Activated CD4-positive, alpha-beta memory T cell treated with anti-CD3 and anti-CD28 coated beads, Interleukin-2, amount 10 ng/mL, durations not matched to agents 7 days and 5 days (primary cell): ENCODE results near the gene ZHX3. TPM values are rescaled to one million over a fixed set of nuclear protein-coding genes. Genes with fewer than 3 reads are reported as not detected.

Experiments used
- CTCF ChIA-PET: fragments of 350-600 bp; sonication (Branson Sonifier 250); formaldehyde crosslinking; loops from one replicate; lab custom pipeline; 2021; ENCODE audit warnings: antibody characterized with exemption, inconsistent platforms; lab: Charles Lee
- POLR2A ChIA-PET: fragments of 350-600 bp; sonication (Branson Sonifier 250); formaldehyde crosslinking; loops from one replicate; lab custom pipeline; 2021; ENCODE audit warnings: antibody characterized with exemption; lab: Charles Lee
- DNase-seq: peaks from one replicate; pipeline ENCODE4 v3.0.0-alpha.2; 2020
- H3K27ac Mint-ChIP-seq: one replicate; pipeline ENCODE4 v1.8.0; 2021; ENCODE audit warnings: mild to moderate bottlenecking, mixed read lengths
- H3K27me3 Mint-ChIP-seq: one replicate; pipeline ENCODE4 v1.8.0; 2021; ENCODE audit warnings: mixed read lengths
- H3K36me3 Mint-ChIP-seq: one replicate; pipeline ENCODE4 v1.8.0; 2021; ENCODE audit warnings: low read depth, mixed read lengths
- H3K4me1 Mint-ChIP-seq: one replicate; pipeline ENCODE4 v1.8.0; 2021; ENCODE audit warnings: mixed read lengths
- H3K4me3 Mint-ChIP-seq: one replicate; pipeline ENCODE4 v1.8.0; 2021; ENCODE audit warnings: mild to moderate bottlenecking, mixed read lengths
- H3K9me3 Mint-ChIP-seq: one replicate; pipeline ENCODE4 v1.8.0; 2021; ENCODE audit warnings: mixed read lengths
- total RNA-seq, 2 experiments: library from RNA; stranded (reverse); gene quantifications; one replicate each; pipeline ENCODE4 v1.2.3, GENCODE V29; 2021

Gene ZHX3
- total RNA-seq, 2 experiments from 2014 or later, result 5.9 to 8.7 TPM

DNA sequence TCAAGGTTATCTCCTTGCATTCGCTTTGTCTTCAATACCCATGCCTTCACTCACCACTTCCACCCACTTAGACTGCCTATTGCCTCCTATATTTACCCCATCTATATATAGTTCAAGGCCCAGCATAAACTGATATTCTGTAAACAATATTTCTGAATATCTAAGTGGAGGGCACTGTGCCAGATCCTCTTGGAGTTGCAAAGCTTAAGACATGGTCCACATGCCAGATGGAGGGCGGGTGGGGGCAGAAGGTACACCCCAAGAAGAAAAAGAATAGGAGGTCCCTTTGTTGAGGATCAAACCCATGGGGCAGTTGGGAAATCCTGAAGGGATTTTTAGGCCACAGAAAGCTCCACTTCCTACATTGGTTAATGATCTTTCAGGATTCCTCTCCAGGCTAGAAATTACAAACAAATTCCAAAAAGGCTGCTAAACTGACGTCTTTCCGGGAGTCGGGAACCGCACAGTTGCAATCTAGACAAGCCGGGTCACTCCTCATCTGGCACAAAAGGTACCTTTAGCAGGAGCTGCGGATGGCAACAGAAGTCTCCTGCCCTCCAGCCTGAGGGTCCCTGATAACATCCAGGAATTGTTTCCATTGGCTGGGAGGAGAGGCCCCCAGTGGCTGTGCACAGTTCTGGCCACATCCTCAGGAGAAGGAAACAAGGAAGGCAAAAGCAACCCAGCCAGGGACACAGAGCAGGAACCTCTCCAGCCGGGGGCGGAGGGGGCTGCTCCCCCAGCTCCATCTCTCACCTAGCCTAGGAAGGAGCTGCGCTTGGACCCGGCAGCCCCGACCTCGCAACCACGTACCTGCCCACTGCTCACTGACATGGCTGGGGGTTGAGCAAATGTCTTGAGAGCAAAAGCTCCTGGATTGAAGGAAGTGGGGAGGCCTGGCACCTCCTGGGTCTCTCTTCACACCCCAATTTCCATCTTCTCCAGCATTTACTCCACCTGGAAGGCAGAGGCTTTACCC, 17.2 kb upstream of the ZHX3 start:
- ChIA-PET CTCF (interaction anchor here (1.0 to 1.1 kb wide), 2 partner anchors 162 to 199 kb away, joined by 3 read pairs; no protein-coding TSS in a partner anchor), POLR2A (no interaction called here)
- H3K27ac Mint-ChIP-seq, result no peak overlapping the region
- peaks cover 5% of the 10 kb centered on the region for H3K27me3 Mint-ChIP-seq
- H3K36me3 Mint-ChIP-seq, result no peaks in the 10 kb centered on the region
- H3K9me3 Mint-ChIP-seq, result no peaks in the 10 kb centered on the region
- H3K4me1 Mint-ChIP-seq, result peaks cover 7% of the 10 kb centered on the region
- no peak overlapping the region for H3K4me3 Mint-ChIP-seq
- no peak for DNase-seq

DNA sequence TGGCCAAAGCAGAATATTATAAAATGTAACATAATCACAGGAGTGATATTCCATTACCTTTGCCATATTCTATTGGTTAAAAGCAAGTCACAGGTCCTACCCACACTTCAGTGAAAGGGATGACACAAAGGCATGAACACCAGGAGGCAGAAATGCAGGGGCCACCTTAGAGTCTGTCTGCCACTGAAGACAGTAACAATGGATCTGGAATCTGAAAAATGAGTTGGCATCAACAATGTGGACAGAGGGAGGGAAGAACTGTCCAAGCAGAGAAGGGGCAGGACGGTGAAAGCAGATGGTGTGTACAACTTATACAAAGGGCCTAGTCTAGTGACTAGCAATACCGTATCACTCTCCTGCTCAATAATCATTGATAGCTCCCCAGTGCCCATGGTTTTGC, 16.5 kb upstream of the ZHX3 start:
- DNase-seq, result no peak
- ChIA-PET POLR2A (no interaction called here), CTCF (interaction anchor here (1.0 to 1.1 kb wide), 2 partner anchors 161 to 199 kb away, joined by 3 read pairs; no protein-coding TSS in a partner anchor)
- H3K36me3 Mint-ChIP-seq, result no peaks in the 10 kb centered on the region
- no peak overlapping the region for H3K4me3 Mint-ChIP-seq
- H3K4me1 Mint-ChIP-seq, result peaks cover 11% of the 10 kb centered on the region
- no peak overlapping the region for H3K27ac Mint-ChIP-seq
- peaks cover 2% of the 10 kb centered on the region for H3K27me3 Mint-ChIP-seq
- no peaks in the 10 kb centered on the region for H3K9me3 Mint-ChIP-seq

DNA sequence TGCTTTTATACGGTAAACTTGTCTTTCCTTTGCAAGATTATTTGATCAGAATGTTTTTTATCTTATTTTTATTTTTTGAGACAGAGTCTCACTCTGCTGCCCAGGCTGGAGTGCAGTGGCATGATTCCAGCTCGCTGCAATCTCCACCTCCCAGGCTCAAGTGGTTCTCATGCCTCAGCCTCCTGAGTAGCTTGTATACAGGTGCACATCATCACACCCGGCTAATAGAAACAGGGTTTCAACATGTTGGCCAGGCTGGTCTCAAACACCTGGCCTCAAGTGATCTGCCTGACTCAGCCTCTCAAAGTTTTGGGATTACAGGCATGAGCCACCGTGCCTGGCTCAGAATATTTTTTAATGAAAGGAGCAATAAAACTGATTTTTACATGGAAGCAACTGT, 14.2 kb upstream of the ZHX3 start:
- Mint-ChIP-seq H3K4me3 (no peak overlapping the region), H3K27me3 (peaks cover 2% of the 10 kb centered on the region), H3K27ac (no peak overlapping the region), H3K4me1 (peaks cover 14% of the 10 kb centered on the region), H3K9me3 (no peaks in the 10 kb centered on the region), H3K36me3 (no peaks in the 10 kb centered on the region)
- DNase-seq, result no peak
- CTCF ChIA-PET, result interaction anchor here (1.1 kb wide), 1 partner anchor 8 kb away, joined by 6 read pairs; no protein-coding TSS in a partner anchor
- POLR2A ChIA-PET, result no interaction called here

DNA sequence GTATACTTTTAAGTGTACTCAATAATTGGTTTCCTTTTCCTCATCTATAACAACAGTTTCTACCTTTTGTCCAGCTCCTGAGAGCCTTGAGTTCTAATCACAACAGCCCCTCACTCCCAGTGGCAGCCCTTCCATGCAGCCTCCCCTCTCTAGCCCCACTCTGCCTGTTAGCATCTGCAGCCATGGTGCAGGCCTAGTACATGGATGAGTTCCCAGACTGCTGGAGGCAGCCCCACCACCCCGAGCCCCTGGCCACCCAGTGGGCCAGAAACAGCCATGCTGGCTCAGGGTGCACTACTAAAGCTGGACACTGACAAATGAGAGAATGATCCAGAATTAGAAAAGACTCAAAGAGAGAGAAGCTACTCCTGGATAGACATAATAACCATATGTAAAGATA, 13.4 kb upstream of the ZHX3 start:
- Mint-ChIP-seq H3K4me1 (peaks cover 14% of the 10 kb centered on the region), H3K27ac (no peak overlapping the region), H3K36me3 (no peaks in the 10 kb centered on the region), H3K27me3 (peaks cover 2% of the 10 kb centered on the region), H3K9me3 (no peaks in the 10 kb centered on the region), H3K4me3 (no peak overlapping the region)
- no peak for DNase-seq
- ChIA-PET CTCF (interaction anchor here (0.7 to 1.1 kb wide), 2 partner anchors 8 to 91 kb away, joined by 3 to 6 read pairs; no protein-coding TSS in a partner anchor), POLR2A (no interaction called here)

DNA sequence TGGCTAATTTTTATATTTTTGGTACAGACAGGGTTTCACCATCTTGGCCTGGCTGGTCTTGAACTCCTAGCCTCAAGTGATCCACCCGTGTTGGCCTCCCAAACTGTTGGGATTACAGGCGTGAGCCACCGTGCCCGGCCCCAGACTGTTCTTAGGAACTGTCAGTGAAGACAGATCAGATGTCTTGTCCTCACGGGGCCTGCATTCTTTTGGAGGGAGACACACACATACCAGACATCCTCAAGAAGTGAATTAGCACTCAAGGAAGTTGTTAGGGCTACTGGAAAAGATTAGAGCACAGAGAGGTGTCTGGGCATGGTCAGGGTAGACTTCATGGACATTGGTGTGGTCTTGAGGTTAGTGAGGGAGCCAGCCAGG, 12.8 kb upstream of the ZHX3 start:
- peaks cover 2% of the 10 kb centered on the region for H3K27me3 Mint-ChIP-seq
- ChIA-PET POLR2A (interaction anchor here (1.5 kb wide), 1 partner anchor 13 kb away, joined by 4 read pairs; the partner anchor contains the start of gene ZHX3), CTCF (interaction anchor here (0.7 to 1.4 kb wide), 3 partner anchors 9 to 195 kb away, joined by 3 to 9 read pairs (median 8); no protein-coding TSS in a partner anchor)
- peaks cover 14% of the 10 kb centered on the region for H3K4me1 Mint-ChIP-seq
- no peak for DNase-seq
- no peak overlapping the region for H3K27ac Mint-ChIP-seq
- no peaks in the 10 kb centered on the region for H3K36me3 Mint-ChIP-seq
- H3K4me3 Mint-ChIP-seq, result no peak overlapping the region
- H3K9me3 Mint-ChIP-seq, result no peaks in the 10 kb centered on the region

DNA sequence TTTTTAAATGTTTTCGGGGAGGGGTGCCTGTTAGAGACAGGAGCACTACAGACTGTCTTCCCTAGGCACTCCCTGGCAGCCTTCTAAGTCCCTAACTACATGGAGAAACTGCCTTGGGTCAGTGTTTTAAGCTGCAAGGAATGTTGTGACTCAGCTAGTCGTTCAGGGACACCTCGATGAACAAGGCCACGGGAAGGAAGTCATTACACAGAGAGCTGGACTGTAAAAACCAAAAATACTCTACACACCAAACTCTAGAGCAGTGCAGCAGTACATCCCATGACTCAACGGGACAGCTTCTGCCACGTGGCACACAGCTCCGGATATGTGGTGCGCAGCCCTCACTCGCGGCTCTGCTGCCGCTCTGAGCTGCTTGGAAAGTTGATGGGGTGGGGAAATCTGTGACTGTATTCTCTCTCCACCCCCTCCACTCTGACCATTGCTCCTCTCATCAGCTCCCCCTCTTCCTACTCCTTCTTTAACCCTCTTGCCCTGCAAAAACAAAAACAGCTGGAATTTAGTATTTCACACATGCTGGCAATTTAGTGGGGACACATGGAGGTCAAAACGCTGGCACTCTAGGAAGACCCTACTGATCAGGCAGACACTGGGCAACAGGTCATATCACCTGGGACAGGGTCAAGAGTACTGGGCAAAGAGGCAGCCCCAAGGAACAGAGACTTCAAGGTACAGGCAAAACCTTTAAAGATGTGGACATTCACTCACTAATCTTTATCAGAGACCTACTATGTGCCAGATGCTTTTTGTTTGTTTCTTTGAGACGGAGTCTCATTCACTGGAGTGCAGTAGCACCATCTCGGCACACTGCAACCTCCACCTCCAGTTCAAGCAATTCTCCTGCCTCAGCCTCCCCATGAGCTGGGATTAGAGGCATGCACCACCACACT, 12.2 kb upstream of the ZHX3 start:
- Mint-ChIP-seq H3K9me3 (no peaks in the 10 kb centered on the region), H3K4me1 (peaks cover 14% of the 10 kb centered on the region), H3K27ac (peak overlapping the region; percentile 57), H3K4me3 (no peak overlapping the region), H3K27me3 (peaks cover 2% of the 10 kb centered on the region), H3K36me3 (no peaks in the 10 kb centered on the region)
- peak; percentile 72 for DNase-seq
- ChIA-PET POLR2A (interaction anchor here (0.8 to 1.5 kb wide), 3 partner anchors 13 to 289 kb away, joined by 3 to 4 read pairs (median 3); partner anchors contain the start of genes CHD6 and ZHX3), CTCF (interaction anchor here (0.6 to 2.5 kb wide), 6 partner anchors 8 to 339 kb away, joined by 3 to 9 read pairs (median 6); partner anchors contain the start of gene LPIN3)

DNA sequence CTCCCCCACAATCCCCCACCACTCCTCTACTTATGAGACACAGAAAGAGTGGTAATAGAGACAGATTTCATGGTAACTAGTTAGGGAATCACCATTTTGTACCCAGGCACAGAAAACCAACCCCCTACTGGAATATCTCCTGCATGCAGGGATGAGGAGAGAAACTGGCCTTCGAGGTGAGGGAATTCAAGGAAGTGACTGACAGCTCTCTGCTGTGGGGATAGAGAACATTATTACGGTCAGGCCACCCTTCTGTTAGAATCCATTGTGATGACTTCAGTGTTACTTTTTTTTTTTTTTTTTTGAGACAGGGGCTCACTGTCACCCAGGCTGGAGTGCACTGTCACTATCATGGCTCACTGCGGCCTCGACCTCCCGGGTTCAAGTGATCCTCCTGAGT, 9.6 kb upstream of the ZHX3 start:
- DNase-seq, result no peak
- ChIA-PET CTCF (interaction anchor here (0.8 to 2.5 kb wide), 2 partner anchors 155 to 336 kb away, joined by 3 to 8 read pairs; no protein-coding TSS in a partner anchor), POLR2A (no interaction called here)
- no peak overlapping the region for H3K27ac Mint-ChIP-seq
- H3K4me1 Mint-ChIP-seq, result peaks cover 14% of the 10 kb centered on the region
- no peaks in the 10 kb centered on the region for H3K36me3 Mint-ChIP-seq
- H3K9me3 Mint-ChIP-seq, result no peaks in the 10 kb centered on the region
- no peak overlapping the region for H3K4me3 Mint-ChIP-seq
- H3K27me3 Mint-ChIP-seq, result no peaks in the 10 kb centered on the region

DNA sequence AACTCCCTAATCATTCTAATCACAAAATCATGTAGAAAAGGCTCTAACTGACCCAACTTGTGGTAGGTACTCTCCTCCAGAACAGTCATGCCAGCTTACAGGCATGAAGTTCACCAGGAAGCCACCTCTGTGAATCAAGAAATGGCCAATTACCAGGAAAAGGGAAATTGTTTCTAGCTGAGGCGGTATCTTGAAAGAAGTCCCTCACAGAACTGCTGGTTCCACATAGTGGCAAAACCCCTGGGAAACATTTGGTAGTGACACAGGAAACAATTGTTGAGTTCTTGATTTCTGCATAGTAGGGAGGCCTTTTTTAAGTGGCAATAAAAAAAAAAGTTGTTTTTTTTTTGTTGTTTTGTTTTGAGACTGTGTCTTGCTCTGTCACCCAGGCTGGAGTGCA, 3.4 kb upstream of the ZHX3 start:
- Mint-ChIP-seq H3K9me3 (no peaks in the 10 kb centered on the region), H3K36me3 (no peaks in the 10 kb centered on the region), H3K27ac (no peak overlapping the region), H3K4me1 (peaks cover 21% of the 10 kb centered on the region), H3K4me3 (no peak overlapping the region), H3K27me3 (peaks cover 4% of the 10 kb centered on the region)
- DNase-seq, result no peak
- POLR2A ChIA-PET, result no interaction called here
- CTCF ChIA-PET, result no interaction called here

DNA sequence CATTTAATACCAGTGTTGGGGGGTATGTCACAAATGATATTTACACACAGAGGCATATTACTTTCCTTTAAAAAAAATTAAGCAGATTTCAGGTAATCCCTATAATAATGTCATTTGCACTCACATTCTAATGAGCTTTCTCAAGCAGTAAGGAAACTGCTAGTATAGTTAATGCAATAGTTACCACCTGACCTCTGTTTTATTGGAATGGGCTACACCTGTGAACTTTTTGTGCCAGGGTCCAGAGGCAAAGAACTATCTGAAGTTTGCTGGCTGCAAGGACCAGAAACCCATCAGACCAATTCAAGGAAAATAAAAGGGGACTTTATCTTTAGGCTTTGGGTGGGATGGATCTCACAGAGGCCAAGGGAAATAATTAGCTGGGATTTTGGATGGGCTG, 2.9 kb upstream of the ZHX3 start:
- CTCF ChIA-PET, result no interaction called here
- Mint-ChIP-seq H3K9me3 (no peaks in the 10 kb centered on the region), H3K4me3 (no peak overlapping the region), H3K36me3 (no peaks in the 10 kb centered on the region), H3K27ac (no peak overlapping the region), H3K4me1 (peaks cover 23% of the 10 kb centered on the region), H3K27me3 (peaks cover 4% of the 10 kb centered on the region)
- no peak for DNase-seq
- POLR2A ChIA-PET, result no interaction called here

DNA sequence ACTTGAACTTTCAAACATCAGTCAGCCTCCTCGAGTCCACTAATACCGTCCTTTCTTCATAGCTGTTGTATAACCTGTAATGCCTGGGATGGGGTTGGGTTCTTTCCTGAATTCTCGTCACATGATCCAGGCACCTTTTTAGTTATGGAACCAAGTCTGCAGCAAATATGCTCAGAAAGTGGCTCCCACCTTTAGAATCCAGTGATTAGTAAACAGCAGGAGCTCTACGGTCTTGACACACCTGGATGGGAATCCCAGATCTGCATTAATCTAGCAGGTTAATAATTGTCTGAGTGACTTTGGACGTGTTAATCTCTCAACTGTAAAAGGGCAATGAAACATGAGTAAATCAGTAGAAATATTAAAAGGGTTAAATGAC, 729 bp upstream of the ZHX3 start:
- Mint-ChIP-seq H3K27me3 (peaks cover 4% of the 10 kb centered on the region), H3K27ac (no peak overlapping the region)
- POLR2A ChIA-PET, result no interaction called here

DNA sequence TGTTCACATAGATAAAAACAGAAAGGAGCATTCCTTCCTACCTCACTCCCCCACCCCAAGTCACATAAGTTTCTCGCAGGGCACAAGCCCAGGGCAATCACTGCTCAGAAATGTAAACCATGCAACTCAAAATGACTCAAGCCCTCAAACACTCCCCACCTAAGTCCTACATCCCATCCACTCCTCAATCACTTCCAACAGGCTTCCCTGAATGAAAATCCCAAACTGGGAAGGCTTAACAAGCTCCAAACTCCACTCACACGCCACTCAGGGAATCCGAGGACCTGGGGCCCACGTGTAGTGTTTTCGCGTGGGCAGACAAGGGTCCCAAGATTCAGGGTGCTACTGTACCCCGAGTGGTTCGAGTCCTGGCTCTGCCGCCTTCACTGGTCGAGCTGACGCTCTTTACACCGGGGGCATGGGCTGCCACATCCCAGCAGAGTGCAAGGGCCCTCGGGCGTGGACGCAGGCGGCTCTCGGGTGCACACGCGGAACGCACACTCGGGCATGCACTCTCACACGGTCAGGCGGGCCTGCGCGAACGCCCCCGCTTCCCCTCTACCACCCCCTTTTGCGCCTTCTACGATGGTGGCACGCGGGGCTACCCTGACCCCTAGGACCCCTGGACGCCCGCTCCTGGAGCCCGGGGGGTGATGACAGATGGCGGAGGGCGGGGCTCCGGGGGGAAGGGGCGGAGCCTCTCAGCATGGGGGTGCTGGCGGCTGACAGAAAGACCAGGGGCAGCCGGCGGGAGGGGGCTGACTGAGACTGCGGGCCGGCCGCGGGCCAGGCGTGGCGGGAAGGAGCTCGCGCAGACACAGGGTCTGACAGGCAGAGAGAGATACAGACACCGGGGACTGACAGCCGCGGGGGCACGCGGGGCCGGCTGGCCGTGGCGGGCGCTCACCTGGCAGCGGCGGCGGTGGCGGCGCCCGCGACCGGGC, 657 bp downstream of the ZHX3 start:
- POLR2A ChIA-PET, result interaction anchor here (1.8 kb wide), 1 partner anchor 13 kb away, joined by 4 read pairs; no protein-coding TSS in a partner anchor

More for the DNA sequence above, 729 bp upstream of the ZHX3 start:
- DNase-seq, result no peak
- Mint-ChIP-seq H3K9me3 (no peaks in the 10 kb centered on the region), H3K36me3 (no peaks in the 10 kb centered on the region), H3K4me1 (peaks cover 28% of the 10 kb centered on the region), H3K4me3 (peak overlapping the region; percentile 59)
- CTCF ChIA-PET, result no interaction called here

More for the DNA sequence above, 657 bp downstream of the ZHX3 start:
- H3K36me3 Mint-ChIP-seq, result no peaks in the 10 kb centered on the region
- CTCF ChIA-PET, result no interaction called here
- peak overlapping the region; percentile 67 for H3K27ac Mint-ChIP-seq
- peaks cover 28% of the 10 kb centered on the region for H3K4me1 Mint-ChIP-seq
- H3K27me3 Mint-ChIP-seq, result peaks cover 4% of the 10 kb centered on the region
- peak overlapping the region; percentile 78 for H3K4me3 Mint-ChIP-seq
- H3K9me3 Mint-ChIP-seq, result no peaks in the 10 kb centered on the region
- DNase-seq, result peak; percentile 79
